Esophagus squamous epithelium (tissue), 4 donors: ENCODE results near the gene PLXNC1.

Experiments used
- CTCF ChIP-seq, 6 experiments: fragments of 450-650 bp in 4 of 6; fragments of 200-600 bp in 2 of 6; sonication (generic) in 2 of 6; IDR thresholded peaks; one replicate each; pipeline ENCODE4 v1.5.1; 2016 to 2019; ENCODE audit warnings: antibody characterized with exemption in 6 of 6, mild to moderate bottlenecking in 4 of 6, moderate library complexity in 4 of 6
- POLR2A ChIP-seq, 4 donors: fragments of 450-650 bp; IDR thresholded peaks; one replicate each; pipeline ENCODE4 v1.6.1; 2017; ENCODE audit warnings: antibody characterized with exemption in 4 of 4, mild to moderate bottlenecking in 4 of 4, moderate library complexity in 3 of 4

GRCh38 chr12:94353130-94353529, 204.8 kb downstream of the PLXNC1 start:
- TF ChIP-seq CTCF (IDR thresholded peaks at IDR 0.05), result no peak
- no peak for TF ChIP-seq POLR2A (IDR thresholded peaks at IDR 0.05)
